Hepatocyte (in vitro differentiated cells): ENCODE data around the gene SPINT2. TPM values are rescaled to one million over a fixed set of nuclear protein-coding genes. Genes with fewer than 3 reads are reported as not detected.

Source experiments
- DNase-seq: peaks from one replicate; pipeline ENCODE4 v3.0.0-alpha.2; 2016; ENCODE audit warnings: low spot score
- H2AFZ ChIP-seq: fragments of 200-600 bp; sonication (generic); 2 replicates; pipeline ENCODE4 v1.6.0; 2016; ENCODE audit warnings: antibody characterized with exemption, mild to moderate bottlenecking
- H3K27ac ChIP-seq: fragments of 200-600 bp; sonication (generic); 2 replicates; pipeline ENCODE4 v1.5.1; 2016; ENCODE audit warnings: mild to moderate bottlenecking
- H3K27me3 ChIP-seq: fragments of 200-600 bp; sonication (generic); 2 replicates; pipeline ENCODE4 v1.6.1; 2016
- H3K36me3 ChIP-seq: fragments of 200-600 bp; sonication (generic); replicated peaks from 2 replicates; pipeline ENCODE4 v1.5.1; 2016; ENCODE audit warnings: low read depth; ENCODE audit not compliant: insufficient read depth
- H3K4me1 ChIP-seq: fragments of 200-600 bp; sonication (generic); 2 replicates; pipeline ENCODE4 v1.5.1; 2016; ENCODE audit warnings: mild to moderate bottlenecking, moderate library complexity; ENCODE audit not compliant: insufficient read depth
- H3K4me2 ChIP-seq: fragments of 200-600 bp; sonication (generic); 2 replicates; pipeline ENCODE4 v1.6.0; 2016
- H3K4me3 ChIP-seq: fragments of 200-600 bp; sonication (generic); 2 replicates; pipeline ENCODE4 v1.5.1; 2016; ENCODE audit warnings: mild to moderate bottlenecking
- H3K79me2 ChIP-seq: fragments of 200-600 bp; sonication (generic); 2 replicates; pipeline ENCODE4 v1.6.0; 2017; ENCODE audit warnings: mild to moderate bottlenecking
- H3K9me2 ChIP-seq: fragments of 200-600 bp; sonication (generic); replicated peaks from 2 replicates; pipeline ENCODE4 v1.6.0; 2017; ENCODE audit warnings: mild to moderate bottlenecking; ENCODE audit not compliant: insufficient read depth
- H3K9me3 ChIP-seq: fragments of 200-600 bp; sonication (generic); 2 replicates; pipeline ENCODE4 v1.5.1; 2016; ENCODE audit warnings: low read depth, mild to moderate bottlenecking
- H4K20me1 ChIP-seq: fragments of 200-600 bp; sonication (generic); 2 replicates; pipeline ENCODE4 v1.6.0; 2016; ENCODE audit warnings: mild to moderate bottlenecking; ENCODE audit not compliant: insufficient read depth, poor library complexity, severe bottlenecking
- CTCF ChIP-seq: fragments of 200-600 bp; sonication (generic); IDR thresholded peaks from 2 replicates; pipeline ENCODE4 v1.5.1; 2016; ENCODE audit warnings: antibody characterized with exemption, mild to moderate bottlenecking; ENCODE audit not compliant: poor library complexity
- EZH2 ChIP-seq: fragments of 200-600 bp; sonication (generic); IDR thresholded peaks from 2 replicates; pipeline ENCODE4 v1.6.1; 2016; ENCODE audit warnings: antibody characterized with exemption, mild to moderate bottlenecking, borderline replicate concordance
- EZH2phosphoT487 ChIP-seq: fragments of 200-600 bp; sonication (generic); IDR thresholded peaks from one replicate; pipeline ENCODE4 v1.6.1; 2018; ENCODE audit warnings: antibody characterized with exemption, mild to moderate bottlenecking, low read depth, moderate library complexity; ENCODE audit not compliant: unreplicated experiment, severe bottlenecking
- WGBS: methylation state at CpG from one replicate; pipeline ENCODE4 v1.1.6; 2016; ENCODE audit warnings: low lambda C conversion rate; ENCODE audit errors: missing lambda C conversion rate; 5-methylcytosine and 5-hydroxymethylcytosine counted together
- polyA plus RNA-seq: library from polyadenylated mRNA; unstranded; fragments of >200 nt; fragmentation: Nextera tagmentation; extraction: Ambion mirVana; gene quantifications from 2 replicates; pipeline ENCODE4 v1.2.1, GENCODE V29; 2016
- total RNA-seq: library from RNA; depleted of rRNA; stranded (reverse); fragments of >200 nt; gene quantifications from 2 replicates; pipeline ENCODE4 v1.2.3, GENCODE V29; 2014

Gene SPINT2
- total and polyA plus RNA-seq, 2 experiments from 2014 or later = 508 to 834 TPM

- no peak for DNase-seq
- no peak overlapping the region for H2AFZ ChIP-seq
- no peak overlapping the region for H3K4me3 ChIP-seq
- no peaks in the 10 kb centered on the region for H3K36me3 ChIP-seq
- no peaks in the 10 kb centered on the region for H3K4me1 ChIP-seq
- no peak overlapping the region for H3K27ac ChIP-seq
- H3K9me3 ChIP-seq = no peaks in the 10 kb centered on the region
- TF ChIP-seq EZH2phosphoT487 (no peak), EZH2 (no peak), CTCF (no peak)
- no peaks in the 10 kb centered on the region for H3K9me2 ChIP-seq
- no peaks in the 10 kb centered on the region for H4K20me1 ChIP-seq
- WGBS = 93% methylated on average over 4 of the region's 4 CpGs
- H3K4me2 ChIP-seq = no peak overlapping the region
- peaks cover 6% of the 10 kb centered on the region for H3K27me3 ChIP-seq
- H3K79me2 ChIP-seq = no peaks in the 10 kb centered on the region
These were observed 60.1 kb downstream of the SPINT2 start for GRCh38 chr19:38324431-38324830.

- H3K4me3 ChIP-seq = no peak overlapping the region
- DNase-seq = no peak
- H3K4me2 ChIP-seq = no peak overlapping the region
- TF ChIP-seq EZH2 (no peak), EZH2phosphoT487 (no peak), CTCF (no peak)
- no peaks in the 10 kb centered on the region for H3K79me2 ChIP-seq
- no peaks in the 10 kb centered on the region for H3K9me3 ChIP-seq
- 93% methylated on average over 22 of the region's 22 CpGs for WGBS
- H2AFZ ChIP-seq = no peak overlapping the region
- H3K36me3 ChIP-seq = no peaks in the 10 kb centered on the region
- no peak overlapping the region for H3K27ac ChIP-seq
- H3K9me2 ChIP-seq = no peaks in the 10 kb centered on the region
- no peaks in the 10 kb centered on the region for H3K27me3 ChIP-seq
- no peaks in the 10 kb centered on the region for H4K20me1 ChIP-seq
- no peaks in the 10 kb centered on the region for H3K4me1 ChIP-seq
These were observed 62.2 kb downstream of the SPINT2 start for GRCh38 chr19:38326591-38326990.

- no peaks in the 10 kb centered on the region for H3K27me3 ChIP-seq
- no peaks in the 10 kb centered on the region for H3K79me2 ChIP-seq
- no peaks in the 10 kb centered on the region for H3K4me1 ChIP-seq
- no peaks in the 10 kb centered on the region for H3K9me2 ChIP-seq
- no peaks in the 10 kb centered on the region for H3K9me3 ChIP-seq
- no peak overlapping the region for H3K4me2 ChIP-seq
- H3K36me3 ChIP-seq = no peaks in the 10 kb centered on the region
- no peaks in the 10 kb centered on the region for H4K20me1 ChIP-seq
- no peak overlapping the region for H3K27ac ChIP-seq
- H3K4me3 ChIP-seq = no peak overlapping the region
- no peak for DNase-seq
- TF ChIP-seq EZH2phosphoT487 = no peak
- TF ChIP-seq EZH2 = no peak
- TF ChIP-seq CTCF = no peak
- no peak overlapping the region for H2AFZ ChIP-seq
- WGBS = 93% methylated on average over 7 of the region's 7 CpGs
These were observed 65.3 kb downstream of the SPINT2 start for GRCh38 chr19:38329651-38330050.

DNA sequence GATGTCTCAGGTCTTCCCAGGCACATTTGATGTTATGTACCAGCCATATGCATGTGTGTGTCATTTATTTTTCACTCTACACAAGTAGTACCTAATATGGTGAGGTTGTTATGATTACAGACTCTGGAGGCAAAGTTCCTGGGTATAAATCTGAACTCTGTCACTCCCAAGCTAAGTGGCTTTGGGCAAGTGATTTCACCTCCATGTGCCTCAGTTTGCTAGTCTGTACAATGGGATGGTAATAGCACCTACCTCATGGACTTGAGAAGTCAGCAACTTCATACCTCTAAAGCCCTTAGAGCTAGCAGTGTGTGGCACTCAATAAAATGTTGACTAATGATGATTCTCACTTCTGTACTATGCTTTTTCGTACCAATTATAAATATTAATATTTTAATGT lies 67.4 kb downstream of the SPINT2 start:
- Histone ChIP-seq H3K27me3 (no peaks in the 10 kb centered on the region), H2AFZ (no peak overlapping the region), H3K4me1 (no peaks in the 10 kb centered on the region), H3K79me2 (no peaks in the 10 kb centered on the region), H3K9me3 (no peaks in the 10 kb centered on the region), H3K9me2 (no peaks in the 10 kb centered on the region), H3K4me2 (no peak overlapping the region), H3K36me3 (no peaks in the 10 kb centered on the region), H4K20me1 (no peaks in the 10 kb centered on the region), H3K27ac (no peak overlapping the region), H3K4me3 (no peak overlapping the region)
- WGBS = 82% methylated on average over 1 of the region's 1 CpG
- TF ChIP-seq CTCF (no peak), EZH2 (no peak), EZH2phosphoT487 (no peak)
- DNase-seq = no peak
